Measurements from ENCODE around the gene LHFPL4. TPM values are rescaled to one million over a fixed set of nuclear protein-coding genes. Genes with fewer than 3 reads are reported as not detected.
A peak's percentile ranks its signal among the peaks of the same experiment; 100 is the strongest.

The LHFPL4 gene
- total and polyA plus RNA-seq, 9 of the 15 experiments (the other 6 are each of a cell fraction or from before 2014, with no cell fraction given): not detected

DNA sequence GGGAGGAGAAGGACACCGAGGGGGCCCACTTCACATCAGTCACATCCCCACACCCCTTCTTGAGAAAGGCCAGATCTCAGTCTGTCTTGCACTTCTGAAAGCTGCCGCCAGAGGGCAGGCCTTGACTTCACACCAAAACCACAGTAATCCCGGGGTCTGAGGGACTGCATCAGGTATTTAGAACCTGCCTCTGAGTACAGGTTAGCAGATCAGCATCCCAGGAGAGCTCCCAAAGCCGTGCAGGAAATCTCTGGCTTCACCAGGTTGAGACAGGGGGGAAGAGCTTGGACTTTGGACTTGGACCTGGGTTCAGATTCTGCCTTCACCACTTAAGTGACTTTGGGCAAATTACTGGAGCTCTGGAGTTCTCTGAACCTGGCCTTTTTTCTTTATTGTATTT lies 50.3 kb downstream of the LHFPL4 start (continued):
- TF ChIP-seq, protein P1, sequence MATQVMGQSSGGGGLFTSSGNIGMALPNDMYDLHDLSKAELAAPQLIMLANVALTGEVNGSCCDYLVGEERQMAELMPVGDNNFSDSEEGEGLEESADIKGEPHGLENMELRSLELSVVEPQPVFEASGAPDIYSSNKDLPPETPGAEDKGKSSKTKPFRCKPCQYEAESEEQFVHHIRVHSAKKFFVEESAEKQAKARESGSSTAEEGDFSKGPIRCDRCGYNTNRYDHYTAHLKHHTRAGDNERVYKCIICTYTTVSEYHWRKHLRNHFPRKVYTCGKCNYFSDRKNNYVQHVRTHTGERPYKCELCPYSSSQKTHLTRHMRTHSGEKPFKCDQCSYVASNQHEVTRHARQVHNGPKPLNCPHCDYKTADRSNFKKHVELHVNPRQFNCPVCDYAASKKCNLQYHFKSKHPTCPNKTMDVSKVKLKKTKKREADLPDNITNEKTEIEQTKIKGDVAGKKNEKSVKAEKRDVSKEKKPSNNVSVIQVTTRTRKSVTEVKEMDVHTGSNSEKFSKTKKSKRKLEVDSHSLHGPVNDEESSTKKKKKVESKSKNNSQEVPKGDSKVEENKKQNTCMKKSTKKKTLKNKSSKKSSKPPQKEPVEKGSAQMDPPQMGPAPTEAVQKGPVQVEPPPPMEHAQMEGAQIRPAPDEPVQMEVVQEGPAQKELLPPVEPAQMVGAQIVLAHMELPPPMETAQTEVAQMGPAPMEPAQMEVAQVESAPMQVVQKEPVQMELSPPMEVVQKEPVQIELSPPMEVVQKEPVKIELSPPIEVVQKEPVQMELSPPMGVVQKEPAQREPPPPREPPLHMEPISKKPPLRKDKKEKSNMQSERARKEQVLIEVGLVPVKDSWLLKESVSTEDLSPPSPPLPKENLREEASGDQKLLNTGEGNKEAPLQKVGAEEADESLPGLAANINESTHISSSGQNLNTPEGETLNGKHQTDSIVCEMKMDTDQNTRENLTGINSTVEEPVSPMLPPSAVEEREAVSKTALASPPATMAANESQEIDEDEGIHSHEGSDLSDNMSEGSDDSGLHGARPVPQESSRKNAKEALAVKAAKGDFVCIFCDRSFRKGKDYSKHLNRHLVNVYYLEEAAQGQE (IDR thresholded peaks at IDR 0.05; ENCODE audit: borderline replicate concordance): peak; percentile 89
- TF ChIP-seq, protein P1 (CRISPR knock-in tag; IDR thresholded peaks at IDR 0.05; ENCODE audit: low read depth): no peak
- TF ChIP-seq CEBPG (CRISPR knock-in tag; IDR thresholded peaks at IDR 0.05) (no peak), CEBPG (tag; conservative IDR thresholded peaks at IDR 0.05 in 1 of 2, IDR thresholded peaks at IDR 0.05 in 1 of 2) (no peak), SMC3 (conservative IDR thresholded peaks at IDR 0.05; ENCODE audit: insufficient read depth, low read depth, low read length) (peak; percentile 93), ZNF263 (CRISPR knock-in tag; IDR thresholded peaks at IDR 0.05; ENCODE audit: borderline replicate concordance) (peak; percentile 49; the same call in 1 of the 2 replicates), ZBTB1 (CRISPR knock-in tag; IDR thresholded peaks at IDR 0.05; ENCODE audit: borderline replicate concordance, low read depth) (no peak), STAG1 (CRISPR knock-in tag; IDR thresholded peaks at IDR 0.05; ENCODE audit: borderline replicate concordance) (peak; percentile 68; the same call in 1 of the 2 replicates), NELFE (IDR thresholded peaks at IDR 0.05; ENCODE audit: insufficient read depth, insufficient read length) (no peak), ZEB2 (IDR thresholded peaks at IDR 0.05) (peak; percentile 32; the same call in 1 of the 2 replicates), ZNF23 (CRISPR knock-in tag; IDR thresholded peaks at IDR 0.05) (no peak), XRCC5 (IDR thresholded peaks at IDR 0.05; ENCODE audit: low read depth, low read length) (peak; percentile 82; the same call in 1 of the 2 replicates), RAD21 (CRISPR knock-in tag; conservative IDR thresholded peaks at IDR 0.05 in 1 of 2, IDR thresholded peaks at IDR 0.05 in 1 of 2) (peak; percentile 92 to 96), CBFB (CRISPR knock-in tag; IDR thresholded peaks at IDR 0.05) (0 out of 2 replicates have a peak, but pooled peaks have one; percentile 36), TCF3 (CRISPR knock-in tag; IDR thresholded peaks at IDR 0.05) (no peak), PYGO2 (tag; IDR thresholded peaks at IDR 0.05) (no peak)
- TF ChIP-seq, protein P2, sequence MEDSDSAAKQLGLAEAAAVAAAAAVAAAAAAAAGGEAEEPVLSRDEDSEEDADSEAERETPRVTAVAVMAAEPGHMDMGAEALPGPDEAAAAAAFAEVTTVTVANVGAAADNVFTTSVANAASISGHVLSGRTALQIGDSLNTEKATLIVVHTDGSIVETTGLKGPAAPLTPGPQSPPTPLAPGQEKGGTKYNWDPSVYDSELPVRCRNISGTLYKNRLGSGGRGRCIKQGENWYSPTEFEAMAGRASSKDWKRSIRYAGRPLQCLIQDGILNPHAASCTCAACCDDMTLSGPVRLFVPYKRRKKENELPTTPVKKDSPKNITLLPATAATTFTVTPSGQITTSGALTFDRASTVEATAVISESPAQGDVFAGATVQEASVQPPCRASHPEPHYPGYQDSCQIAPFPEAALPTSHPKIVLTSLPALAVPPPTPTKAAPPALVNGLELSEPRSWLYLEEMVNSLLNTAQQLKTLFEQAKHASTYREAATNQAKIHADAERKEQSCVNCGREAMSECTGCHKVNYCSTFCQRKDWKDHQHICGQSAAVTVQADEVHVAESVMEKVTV (CRISPR knock-in tag; IDR thresholded peaks at IDR 0.05): peak; percentile 74
- TF ChIP-seq, protein P3, sequence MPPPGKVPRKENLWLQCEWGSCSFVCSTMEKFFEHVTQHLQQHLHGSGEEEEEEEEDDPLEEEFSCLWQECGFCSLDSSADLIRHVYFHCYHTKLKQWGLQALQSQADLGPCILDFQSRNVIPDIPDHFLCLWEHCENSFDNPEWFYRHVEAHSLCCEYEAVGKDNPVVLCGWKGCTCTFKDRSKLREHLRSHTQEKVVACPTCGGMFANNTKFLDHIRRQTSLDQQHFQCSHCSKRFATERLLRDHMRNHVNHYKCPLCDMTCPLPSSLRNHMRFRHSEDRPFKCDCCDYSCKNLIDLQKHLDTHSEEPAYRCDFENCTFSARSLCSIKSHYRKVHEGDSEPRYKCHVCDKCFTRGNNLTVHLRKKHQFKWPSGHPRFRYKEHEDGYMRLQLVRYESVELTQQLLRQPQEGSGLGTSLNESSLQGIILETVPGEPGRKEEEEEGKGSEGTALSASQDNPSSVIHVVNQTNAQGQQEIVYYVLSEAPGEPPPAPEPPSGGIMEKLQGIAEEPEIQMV (tag; conservative IDR thresholded peaks at IDR 0.05; ENCODE audit: low read depth): no peak

Data from K562 (cell line).